ENCODE measurements around the gene PUSL1.
A peak's percentile ranks its signal among the peaks of the same experiment; 100 is the strongest.

The PUSL1 gene

GRCh38 chr1:1284221-1285101 is 23.9 kb upstream of the PUSL1 start:
- DNase-seq (ENCODE audit: low read depth), result no peak
- no peak overlapping the region for H3K4me3 ChIP-seq (ENCODE audit: low read length)
- no peak for TF ChIP-seq CTCF (conservative IDR thresholded peaks at IDR 0.05; ENCODE audit: low read depth, low read length)

DNA sequence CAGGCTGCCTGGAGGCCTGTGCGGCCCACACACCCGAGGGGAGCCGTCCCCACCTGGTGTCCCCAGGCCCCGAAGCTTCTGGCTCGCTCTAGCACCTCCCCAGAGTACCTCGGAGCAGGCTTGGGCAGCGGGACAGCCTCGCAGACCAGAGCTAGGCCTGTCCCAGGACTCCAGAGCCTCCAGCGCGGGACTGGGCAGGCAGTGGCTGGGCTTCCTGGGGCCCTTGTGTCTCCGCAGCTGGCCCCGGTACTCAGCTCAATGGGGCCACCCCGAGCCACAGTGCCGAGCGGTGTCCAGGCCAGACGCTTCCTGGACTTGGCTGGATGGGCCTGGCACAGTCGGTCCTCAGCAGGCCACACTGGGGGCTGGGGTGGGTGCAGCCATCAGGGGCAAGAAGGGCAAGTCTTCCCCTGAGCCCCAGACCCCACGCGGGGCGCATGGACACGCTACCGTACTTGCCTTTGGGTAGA is 23.3 kb upstream of the PUSL1 start:
- no peak overlapping the region for H3K4me3 ChIP-seq (ENCODE audit: low read length)
- DNase-seq (ENCODE audit: low read depth), result no peak
- TF ChIP-seq CTCF (conservative IDR thresholded peaks at IDR 0.05; ENCODE audit: low read depth, low read length), result no peak

DNA sequence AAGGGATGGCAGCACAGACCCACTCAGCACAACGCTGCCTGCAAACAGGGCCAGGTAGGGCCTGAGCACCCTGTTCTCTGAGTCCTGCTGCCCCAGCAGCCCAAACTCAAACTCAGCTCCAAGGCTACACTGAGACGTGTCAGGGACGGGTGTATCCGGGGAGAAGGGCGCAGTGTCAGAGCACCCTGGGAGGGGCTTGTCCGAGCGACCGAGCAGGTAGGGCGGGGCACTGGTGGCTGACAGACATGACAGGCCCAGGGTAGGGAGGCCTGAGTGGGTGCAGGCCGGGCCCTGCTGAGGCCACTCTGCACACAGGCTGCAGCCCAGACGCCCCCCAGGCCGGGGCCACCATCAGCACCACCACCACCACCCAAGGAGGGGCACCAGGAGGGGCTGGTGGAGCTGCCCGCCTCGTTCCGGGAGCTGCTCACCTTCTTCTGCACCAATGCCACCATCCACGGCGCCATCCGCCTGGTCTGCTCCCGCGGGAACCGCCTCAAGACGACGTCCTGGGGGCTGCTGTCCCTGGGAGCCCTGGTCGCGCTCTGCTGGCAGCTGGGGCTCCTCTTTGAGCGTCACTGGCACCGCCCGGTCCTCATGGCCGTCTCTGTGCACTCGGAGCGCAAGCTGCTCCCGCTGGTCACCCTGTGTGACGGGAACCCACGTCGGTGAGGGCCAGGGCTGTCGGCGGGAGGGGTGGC is 22.6 kb upstream of the PUSL1 start:
- no peak for DNase-seq (ENCODE audit: low read depth)
- H3K4me3 ChIP-seq (ENCODE audit: low read length), result no peak overlapping the region
- TF ChIP-seq CTCF (conservative IDR thresholded peaks at IDR 0.05; ENCODE audit: low read depth, low read length), result no peak

GRCh38 chr1:1286313-1287261 is 21.8 kb upstream of the PUSL1 start:
- no peak for DNase-seq (ENCODE audit: low read depth)
- no peak for TF ChIP-seq CTCF (conservative IDR thresholded peaks at IDR 0.05; ENCODE audit: low read depth, low read length)

DNA sequence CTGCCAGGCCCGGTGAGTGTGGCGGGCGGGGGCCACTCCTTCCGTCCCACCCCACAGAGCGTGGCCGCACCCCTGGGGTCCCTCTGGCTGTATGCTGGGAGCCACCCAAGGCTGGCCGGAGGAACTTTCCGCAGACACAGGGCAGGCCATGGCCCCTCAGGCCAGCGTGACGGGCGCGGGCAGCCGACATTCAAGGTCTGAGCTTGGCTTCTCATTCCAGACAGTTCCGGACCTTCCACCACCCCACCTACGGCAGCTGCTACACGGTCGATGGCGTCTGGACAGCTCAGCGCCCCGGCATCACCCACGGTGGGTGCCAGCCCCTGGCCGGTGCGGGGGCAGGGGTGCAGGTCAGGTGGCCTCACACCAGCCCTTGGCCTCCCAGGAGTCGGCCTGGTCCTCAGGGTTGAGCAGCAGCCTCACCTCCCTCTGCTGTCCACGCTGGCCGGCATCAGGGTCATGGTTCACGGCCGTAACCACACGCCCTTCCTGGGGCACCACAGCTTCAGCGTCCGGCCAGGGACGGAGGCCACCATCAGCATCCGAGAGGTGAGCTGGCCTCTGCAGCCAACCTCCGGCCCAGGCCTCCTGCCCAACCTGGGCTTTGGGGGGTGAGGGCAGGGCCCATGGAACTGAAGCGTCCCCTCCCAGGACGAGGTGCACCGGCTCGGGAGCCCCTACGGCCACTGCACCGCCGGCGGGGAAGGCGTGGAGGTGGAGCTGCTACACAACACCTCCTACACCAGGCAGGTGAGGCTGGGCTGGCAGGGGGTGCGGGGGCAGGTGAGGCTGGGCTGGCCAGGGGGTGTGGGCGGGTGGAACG is 20.9 kb upstream of the PUSL1 start:
- TF ChIP-seq CTCF (conservative IDR thresholded peaks at IDR 0.05; ENCODE audit: low read depth, low read length), result no peak
- no peak for DNase-seq (ENCODE audit: low read depth)
- H3K4me3 ChIP-seq (ENCODE audit: low read length), result no peak overlapping the region

More at GRCh38 chr1:1286313-1287261, 21.8 kb upstream of the PUSL1 start:
- no peak overlapping the region for H3K4me3 ChIP-seq (ENCODE audit: low read length)

DNA sequence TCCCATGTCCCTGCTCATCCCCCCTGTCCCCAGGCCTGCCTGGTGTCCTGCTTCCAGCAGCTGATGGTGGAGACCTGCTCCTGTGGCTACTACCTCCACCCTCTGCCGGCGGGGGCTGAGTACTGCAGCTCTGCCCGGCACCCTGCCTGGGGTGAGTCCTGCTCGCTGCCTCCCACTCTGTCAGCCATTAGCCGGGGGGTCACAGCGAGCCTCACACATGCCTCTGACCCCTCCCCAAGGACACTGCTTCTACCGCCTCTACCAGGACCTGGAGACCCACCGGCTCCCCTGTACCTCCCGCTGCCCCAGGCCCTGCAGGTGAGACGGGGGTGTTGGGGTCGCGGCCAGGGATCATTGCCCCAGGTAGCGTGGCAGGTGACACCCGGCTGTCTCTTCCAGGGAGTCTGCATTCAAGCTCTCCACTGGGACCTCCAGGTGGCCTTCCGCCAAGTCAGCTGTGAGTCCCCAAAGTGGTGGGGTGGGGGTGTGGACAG is 18.1 kb upstream of the PUSL1 start:
- no peak overlapping the region for H3K4me3 ChIP-seq (ENCODE audit: low read length)
- peak; percentile 63 for TF ChIP-seq CTCF (conservative IDR thresholded peaks at IDR 0.05; ENCODE audit: low read depth, low read length)
- DNase-seq (ENCODE audit: low read depth), result no peak
